ENCODE results near the gene TRIM8.

Gene TRIM8

GRCh38 chr10:102644066-102644645 is at the start of gene TRIM8:
TSS of gene TRIM8 (plus strand) at chr10:102644479. CDS start at chr10:102644618, 139 bp downstream.
- POLR2A ChIA-PET = interaction anchor here (1.0 to 2.4 kb wide), 2 partner anchors 17 to 70 kb away, joined by 5 to 12 read pairs; partner anchors contain the start of genes ARL3 and SFXN2
- no peak for TF ChIP-seq CTCF (IDR thresholded peaks at IDR 0.05; ENCODE audit: control extremely low read depth, extremely low read depth, low read depth, missing control alignments)

DNA sequence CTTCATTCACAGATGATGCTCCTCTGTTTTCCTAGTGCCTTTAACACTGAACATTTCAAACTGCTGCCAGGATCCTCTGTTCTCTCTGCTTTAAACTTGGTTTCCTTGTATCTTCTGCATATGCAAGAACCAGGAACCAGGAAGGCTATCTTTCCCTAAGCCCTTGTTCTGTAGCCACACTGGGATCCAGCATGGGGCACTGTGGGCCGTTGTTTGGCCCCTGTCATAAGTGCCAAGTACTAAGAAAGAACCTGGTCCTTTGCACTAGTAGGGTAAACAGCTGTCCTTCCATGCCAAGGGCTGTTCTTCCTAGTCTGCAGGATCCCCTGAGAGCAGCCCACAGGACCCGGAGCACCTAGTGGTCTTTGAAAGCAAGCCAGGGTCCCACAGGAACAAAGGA is 49.0 kb upstream of the TRIM8 start:
- CTCF ChIA-PET = interaction anchor here (1.0 to 4.7 kb wide), 15 partner anchors 10 to 365 kb away, joined by 3 to 47 read pairs (median 5); no protein-coding TSS in a partner anchor
- POLR2A ChIA-PET = no interaction called here
- TF ChIP-seq CTCF (IDR thresholded peaks at IDR 0.05; ENCODE audit: control extremely low read depth, extremely low read depth, low read depth, missing control alignments) = no peak
- DNase-seq (ENCODE audit: extremely low spot score) = no peak

More at GRCh38 chr10:102644066-102644645, at the start of gene TRIM8:
- DNase-seq (ENCODE audit: extremely low spot score) = peak; percentile 55
- CTCF ChIA-PET = interaction anchor here (0.7 to 3.4 kb wide), 7 partner anchors 8 to 70 kb away, joined by 3 to 17 read pairs (median 4); partner anchors contain the start of genes ARL3 and SFXN2

DNA sequence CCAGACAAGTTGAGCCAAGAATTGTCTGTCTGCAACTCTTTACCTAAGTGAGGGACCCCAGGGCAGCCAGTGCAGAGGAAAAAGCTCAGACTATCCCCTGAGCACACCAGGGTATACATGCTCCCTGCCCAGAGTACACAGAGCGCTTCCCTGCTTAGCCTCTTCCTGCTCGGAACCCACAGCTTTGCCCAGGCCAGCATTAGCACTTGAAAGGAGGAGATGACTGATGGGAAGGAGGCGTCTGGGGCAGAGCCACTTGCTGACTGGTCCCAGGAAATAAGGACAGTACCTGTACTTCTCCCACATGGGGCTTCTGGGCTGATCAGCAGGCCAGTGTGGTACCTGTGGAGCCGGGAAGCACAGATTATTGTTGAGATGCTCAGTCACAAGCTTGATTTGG is 48.4 kb upstream of the TRIM8 start:
- TF ChIP-seq CTCF (IDR thresholded peaks at IDR 0.05; ENCODE audit: control extremely low read depth, extremely low read depth, low read depth, missing control alignments) = no peak
- DNase-seq (ENCODE audit: extremely low spot score) = no peak
- ChIA-PET POLR2A (no interaction called here), CTCF (interaction anchor here (0.9 to 4.7 kb wide), 23 partner anchors 9 to 365 kb away, joined by 3 to 47 read pairs (median 4); no protein-coding TSS in a partner anchor)

DNA sequence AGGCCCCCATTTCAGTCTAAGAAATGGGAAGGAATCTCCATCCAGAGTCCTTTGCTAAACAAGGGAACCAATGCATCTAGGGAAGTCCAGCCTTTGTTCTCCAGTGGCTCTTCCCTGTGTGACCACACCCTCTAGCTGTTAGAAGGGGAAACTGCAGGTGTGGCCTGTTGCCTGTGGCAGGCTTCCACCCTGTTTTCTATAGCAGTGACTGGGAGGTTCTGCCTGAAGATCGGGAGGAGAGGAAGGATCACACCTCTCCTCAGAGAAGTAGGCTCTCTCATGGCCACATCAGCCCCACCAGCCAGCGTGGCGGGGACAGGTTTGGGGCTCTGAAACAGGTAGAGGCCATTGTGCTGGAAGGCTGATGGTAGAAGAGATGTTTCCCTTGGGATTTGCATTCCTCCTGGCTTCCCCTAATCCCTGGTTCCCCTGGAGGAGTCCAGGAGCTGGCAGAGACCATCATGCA is 47.7 kb upstream of the TRIM8 start:
- TF ChIP-seq CTCF (IDR thresholded peaks at IDR 0.05; ENCODE audit: control extremely low read depth, extremely low read depth, low read depth, missing control alignments) = peak; percentile 81
- ChIA-PET POLR2A (no interaction called here), CTCF (interaction anchor here (0.7 to 4.7 kb wide), 22 partner anchors 8 to 366 kb away, joined by 3 to 47 read pairs (median 4); no protein-coding TSS in a partner anchor)
- DNase-seq (ENCODE audit: extremely low spot score) = peak; percentile 80

GRCh38 chr10:102597131-102597991 is 46.9 kb upstream of the TRIM8 start:
- DNase-seq (ENCODE audit: extremely low spot score) = no peak
- POLR2A ChIA-PET = no interaction called here
- no peak for TF ChIP-seq CTCF (IDR thresholded peaks at IDR 0.05; ENCODE audit: control extremely low read depth, extremely low read depth, low read depth, missing control alignments)
- CTCF ChIA-PET = interaction anchor here (0.7 to 4.7 kb wide), 14 partner anchors 11 to 224 kb away, joined by 3 to 47 read pairs (median 4); no protein-coding TSS in a partner anchor

DNA sequence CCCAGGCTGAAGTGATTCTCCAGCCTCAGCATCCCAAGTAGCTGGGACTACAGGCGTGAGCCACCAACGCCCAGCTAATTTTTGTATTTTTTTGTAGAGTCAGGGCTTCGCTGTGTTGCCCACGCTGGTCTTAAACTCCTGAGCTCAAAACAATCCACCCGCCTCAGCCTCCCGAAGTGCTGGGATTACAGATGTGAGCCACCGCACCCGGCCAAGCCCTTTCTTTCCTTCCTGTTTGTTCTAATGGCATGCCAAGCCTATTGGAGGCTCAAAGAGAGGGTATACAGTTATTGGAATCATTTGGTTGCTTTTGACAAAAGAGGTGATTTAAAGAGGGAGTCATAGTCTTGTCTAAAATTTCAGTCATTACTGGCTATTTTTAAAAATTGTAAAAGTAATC is 46.0 kb upstream of the TRIM8 start:
- POLR2A ChIA-PET = no interaction called here
- DNase-seq (ENCODE audit: extremely low spot score) = no peak
- TF ChIP-seq CTCF (IDR thresholded peaks at IDR 0.05; ENCODE audit: control extremely low read depth, extremely low read depth, low read depth, missing control alignments) = no peak
- CTCF ChIA-PET = interaction anchor here (2.4 kb wide), 1 partner anchor 15 kb away, joined by 11 read pairs; no protein-coding TSS in a partner anchor

Data from GM10248 (cell line).